H9 (cell line): ENCODE results near the gene CD2. TPM values are rescaled to one million over a fixed set of nuclear protein-coding genes. Genes with fewer than 3 reads are reported as not detected.

Experiments
- DNase-seq: peaks from one replicate; pipeline ENCODE4 v3.0.0-alpha.2; 2017
- H2AFZ ChIP-seq: one replicate; pipeline ENCODE4 v1.6.1; 2013; ENCODE audit warnings: mild to moderate bottlenecking, low read length, control low read depth, moderate library complexity
- H2AK5ac ChIP-seq: 2 replicates; pipeline ENCODE4 v1.6.1; 2013; ENCODE audit warnings: low read length, control low read depth, mixed read lengths; ENCODE audit not compliant: insufficient read length
- H2BK120ac ChIP-seq: one replicate; pipeline ENCODE4 v1.6.1; 2013; ENCODE audit warnings: low read depth, mild to moderate bottlenecking, low read length, control low read depth, inconsistent platforms; ENCODE audit not compliant: poor library complexity, severe bottlenecking
- H2BK12ac ChIP-seq: 2 replicates; pipeline ENCODE4 v1.6.1; 2013; ENCODE audit warnings: low read length, control low read depth, mixed read lengths, low read depth; ENCODE audit not compliant: insufficient read length
- H2BK15ac ChIP-seq: 2 replicates; pipeline ENCODE4 v1.6.1; 2013; ENCODE audit warnings: low read depth, low read length, control low read depth
- H2BK20ac ChIP-seq: one replicate; pipeline ENCODE4 v1.6.1; 2013; ENCODE audit warnings: low read depth, mild to moderate bottlenecking, low read length, control low read depth, inconsistent platforms; ENCODE audit not compliant: poor library complexity, severe bottlenecking
- H2BK5ac ChIP-seq: 2 replicates; pipeline ENCODE4 v1.6.1; 2013; ENCODE audit warnings: low read length, control low read depth, mixed read lengths; ENCODE audit not compliant: insufficient read length
- H3K14ac ChIP-seq: 2 replicates; pipeline ENCODE4 v1.6.1; 2013; ENCODE audit warnings: low read length, control low read depth; ENCODE audit not compliant: insufficient read depth
- H3K18ac ChIP-seq: 2 replicates; pipeline ENCODE4 v1.6.1; 2013; ENCODE audit warnings: low read depth, mild to moderate bottlenecking, mixed read lengths, low read length, control low read depth; ENCODE audit not compliant: insufficient read length
- H3K23ac ChIP-seq: 2 replicates; pipeline ENCODE4 v1.6.1; 2013; ENCODE audit warnings: low read length, control low read depth, mixed read lengths, low read depth; ENCODE audit not compliant: insufficient read length
- H3K23me2 ChIP-seq: 2 replicates; pipeline ENCODE4 v1.6.1; 2013; ENCODE audit warnings: low read depth, mild to moderate bottlenecking, mixed read lengths, low read length, control low read depth; ENCODE audit not compliant: insufficient read length, poor library complexity, severe bottlenecking
- H3K27ac ChIP-seq: 2 replicates; pipeline ENCODE4 v1.5.1; 2013; ENCODE audit warnings: low read length, control low read depth, mixed read lengths, low read depth; ENCODE audit not compliant: insufficient read length
- H3K27me3 ChIP-seq: 2 replicates; pipeline ENCODE4 v1.6.1; 2013; ENCODE audit warnings: low read length, control low read depth, inconsistent platforms; ENCODE audit not compliant: insufficient read depth
- H3K4ac ChIP-seq: 2 replicates; pipeline ENCODE4 v1.6.1; 2013; ENCODE audit warnings: low read depth, mild to moderate bottlenecking, control low read depth, inconsistent platforms, low read length, moderate library complexity
- H3K4me1 ChIP-seq: 2 replicates; pipeline ENCODE4 v1.6.1; 2013; ENCODE audit warnings: low read length, control low read depth, inconsistent platforms; ENCODE audit not compliant: insufficient read depth
- H3K4me2 ChIP-seq: 2 replicates; pipeline ENCODE4 v1.6.1; 2013; ENCODE audit warnings: low read length, control low read depth, mixed read lengths; ENCODE audit not compliant: insufficient read length, insufficient read depth
- H3K56ac ChIP-seq: 2 replicates; pipeline ENCODE4 v1.6.1; 2013; ENCODE audit warnings: low read depth, mild to moderate bottlenecking, mixed read lengths, low read length, control low read depth; ENCODE audit not compliant: insufficient read length
- H3K79me1 ChIP-seq: 2 replicates; pipeline ENCODE4 v1.6.1; 2013; ENCODE audit warnings: low read depth, mild to moderate bottlenecking, moderate library complexity, low read length, control low read depth, inconsistent platforms; ENCODE audit not compliant: insufficient read depth, poor library complexity, severe bottlenecking
- H3K79me2 ChIP-seq: 2 replicates; pipeline ENCODE4 v1.6.1; 2013; ENCODE audit warnings: low read length, control low read depth, inconsistent platforms; ENCODE audit not compliant: insufficient read depth
- H3K9ac ChIP-seq: 2 replicates; pipeline ENCODE4 v1.6.1; 2013; ENCODE audit warnings: low read length, control low read depth, mixed read lengths; ENCODE audit not compliant: insufficient read length; ENCODE audit errors: extremely low read depth
- H3K9me3 ChIP-seq: one replicate; pipeline ENCODE4 v1.6.1; 2013; ENCODE audit warnings: low read depth, low read length, inconsistent platforms; ENCODE audit not compliant: control insufficient read depth
- H3T11ph ChIP-seq: one replicate; pipeline ENCODE4 v1.6.1; 2013; ENCODE audit warnings: mild to moderate bottlenecking, low read length, control low read depth, inconsistent platforms
- H4K20me1 ChIP-seq: one replicate; pipeline ENCODE4 v1.6.1; 2013; ENCODE audit not compliant: control insufficient read depth, insufficient read length, insufficient read depth
- H4K5ac ChIP-seq: 2 replicates; pipeline ENCODE4 v1.6.1; 2013; ENCODE audit warnings: low read depth, mild to moderate bottlenecking, mixed read lengths, low read length, control low read depth; ENCODE audit not compliant: insufficient read length
- H4K8ac ChIP-seq: replicated peaks from 2 replicates; pipeline ENCODE4 v1.6.1; 2013; ENCODE audit warnings: low read length, control low read depth, mixed read lengths, low read depth; ENCODE audit not compliant: insufficient read length
- H4K91ac ChIP-seq: 2 replicates; pipeline ENCODE4 v1.6.1; 2013; ENCODE audit warnings: low read depth, mild to moderate bottlenecking, moderate library complexity, mixed read lengths, low read length, control low read depth; ENCODE audit not compliant: insufficient read length
- H3K27ac Mint-ChIP-seq, 3 experiments: 2 replicates in 2 of 3; 3 replicates in 1 of 3; pipeline ENCODE4 v1.8.0; 2020 to 2021; ENCODE audit warnings: mixed read lengths in 3 of 3, mild to moderate bottlenecking in 1 of 3, moderate library complexity in 1 of 3
- H3K27me3 Mint-ChIP-seq: 2 replicates; pipeline ENCODE4 v1.8.0; 2021; ENCODE audit warnings: low read depth, mild to moderate bottlenecking, moderate library complexity, mixed read lengths
- H3K36me3 Mint-ChIP-seq, 3 experiments: 2 replicates in 2 of 3; 3 replicates in 1 of 3; pipeline ENCODE4 v1.8.0; 2020 to 2021; ENCODE audit warnings: low read depth in 3 of 3, mixed read lengths in 3 of 3; ENCODE audit not compliant: insufficient read depth in 1 of 3
- H3K4me1 Mint-ChIP-seq, 2 experiments: 2 replicates each; pipeline ENCODE4 v1.8.0; 2020; ENCODE audit warnings: mixed read lengths in 2 of 2
- H3K4me3 Mint-ChIP-seq, 2 experiments: 2 replicates in 1 of 2; 3 replicates in 1 of 2; pipeline ENCODE4 v1.8.0; 2020 to 2021; ENCODE audit warnings: mild to moderate bottlenecking in 2 of 2, mixed read lengths in 2 of 2, moderate library complexity in 1 of 2
- H3K9me3 Mint-ChIP-seq, 2 experiments: 2 replicates in 1 of 2; 3 replicates in 1 of 2; pipeline ENCODE4 v1.8.0; 2020; ENCODE audit warnings: mild to moderate bottlenecking in 2 of 2, mixed read lengths in 2 of 2, moderate library complexity in 1 of 2
- WGBS: extraction: QIAGEN DNeasy Blood & Tissue Kit; methylation state at CpG from one replicate; pipeline ENCODE4 v1.1.7; 2013; ENCODE audit warnings: missing lambda C conversion rate, low lambda C conversion rate, mixed read lengths; ENCODE audit not compliant: insufficient read length; ENCODE audit errors: extremely low coverage; 5-methylcytosine and 5-hydroxymethylcytosine counted together
- total RNA-seq: library from RNA; stranded (reverse); gene quantifications from 2 replicates; pipeline ENCODE4 v1.2.1, GENCODE V29; 2021
- TF ChIP-seq, protein P1 (sequence below): fragments of 200-600 bp; sonication (generic); conservative IDR thresholded peaks from 3 replicates; pipeline ENCODE4 v1.8.0; 2021; ENCODE audit warnings: antibody characterized with exemption, mild to moderate bottlenecking

CD2 gene
- total RNA-seq, 1 experiment from 2014 or later = not detected

DNA sequence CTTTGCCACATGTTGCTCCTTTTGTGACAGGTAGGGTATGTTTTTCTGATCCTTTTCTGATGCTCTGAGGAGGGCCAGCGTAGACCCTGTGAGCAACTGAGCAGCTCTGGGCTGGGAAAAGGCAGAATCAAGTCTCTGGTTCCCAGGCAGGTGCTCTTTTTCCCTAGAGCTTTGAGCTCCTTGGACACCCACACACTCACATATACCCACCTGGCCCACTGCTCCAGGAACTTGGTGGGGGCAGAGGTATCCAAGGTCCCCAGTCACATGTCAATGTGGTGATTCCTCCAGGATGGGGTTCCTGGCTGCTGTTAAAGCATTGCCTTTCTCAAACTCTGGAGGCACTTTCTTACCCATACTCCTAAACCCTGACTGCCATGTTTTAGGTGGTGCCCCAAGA lies 5.4 kb downstream of the CD2 start:
- Histone ChIP-seq H3K27me3 (no peaks in the 10 kb centered on the region), H2BK12ac (no peak overlapping the region), H3K18ac (no peak overlapping the region), H3K4me1 (no peaks in the 10 kb centered on the region), H3K9me3 (no peaks in the 10 kb centered on the region), H3K4ac (no peak overlapping the region), H3K4me2 (no peak overlapping the region), H3K9ac (no peak overlapping the region), H3K14ac (no peak overlapping the region), H3K23ac (no peak overlapping the region), H2BK5ac (no peak overlapping the region), H3K79me1 (no peaks in the 10 kb centered on the region), H2AK5ac (no peak overlapping the region), H4K91ac (no peak overlapping the region), H3K79me2 (no peaks in the 10 kb centered on the region), H2BK15ac (no peak overlapping the region), H2AFZ (no peak overlapping the region), H4K8ac (no peak overlapping the region), H2BK120ac (no peak overlapping the region), H3T11ph (no peak overlapping the region), H4K5ac (no peak overlapping the region), H2BK20ac (no peak overlapping the region), H3K27ac (no peak overlapping the region), H3K23me2 (no peaks in the 10 kb centered on the region), H3K56ac (no peak overlapping the region), H4K20me1 (no peaks in the 10 kb centered on the region)
- TF ChIP-seq, protein P1, sequence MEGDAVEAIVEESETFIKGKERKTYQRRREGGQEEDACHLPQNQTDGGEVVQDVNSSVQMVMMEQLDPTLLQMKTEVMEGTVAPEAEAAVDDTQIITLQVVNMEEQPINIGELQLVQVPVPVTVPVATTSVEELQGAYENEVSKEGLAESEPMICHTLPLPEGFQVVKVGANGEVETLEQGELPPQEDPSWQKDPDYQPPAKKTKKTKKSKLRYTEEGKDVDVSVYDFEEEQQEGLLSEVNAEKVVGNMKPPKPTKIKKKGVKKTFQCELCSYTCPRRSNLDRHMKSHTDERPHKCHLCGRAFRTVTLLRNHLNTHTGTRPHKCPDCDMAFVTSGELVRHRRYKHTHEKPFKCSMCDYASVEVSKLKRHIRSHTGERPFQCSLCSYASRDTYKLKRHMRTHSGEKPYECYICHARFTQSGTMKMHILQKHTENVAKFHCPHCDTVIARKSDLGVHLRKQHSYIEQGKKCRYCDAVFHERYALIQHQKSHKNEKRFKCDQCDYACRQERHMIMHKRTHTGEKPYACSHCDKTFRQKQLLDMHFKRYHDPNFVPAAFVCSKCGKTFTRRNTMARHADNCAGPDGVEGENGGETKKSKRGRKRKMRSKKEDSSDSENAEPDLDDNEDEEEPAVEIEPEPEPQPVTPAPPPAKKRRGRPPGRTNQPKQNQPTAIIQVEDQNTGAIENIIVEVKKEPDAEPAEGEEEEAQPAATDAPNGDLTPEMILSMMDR = no peak
- H3K36me3 Mint-ChIP-seq = no peaks in the 10 kb centered on the region; a peak in 1 of 7 replicates
- DNase-seq = no peak
- no peaks in the 10 kb centered on the region for H3K27me3 Mint-ChIP-seq
- H3K4me1 Mint-ChIP-seq = peaks cover 12% of the 10 kb centered on the region in 2 experiments; a peak in 3 of 4 replicates
- no peak overlapping the region for H3K27ac Mint-ChIP-seq
- H3K9me3 Mint-ChIP-seq = no peaks in the 10 kb centered on the region
- WGBS = no CpG with 5 or more reads among the region's 1 CpG
- no peak overlapping the region for H3K4me3 Mint-ChIP-seq
